Left hindlimb (tissue), 1 donor: ENCODE results near the gene VRK1.
"Not testable (repeated sequence)": the region's sequence is repeated elsewhere in the genome, so short reads cannot be mapped to it uniquely, and the experiment has no call there.

Experiments
- DNase-seq: peaks from one replicate; pipeline ENCODE4 v3.0.0-alpha.2; 2018

The VRK1 gene, protein sequence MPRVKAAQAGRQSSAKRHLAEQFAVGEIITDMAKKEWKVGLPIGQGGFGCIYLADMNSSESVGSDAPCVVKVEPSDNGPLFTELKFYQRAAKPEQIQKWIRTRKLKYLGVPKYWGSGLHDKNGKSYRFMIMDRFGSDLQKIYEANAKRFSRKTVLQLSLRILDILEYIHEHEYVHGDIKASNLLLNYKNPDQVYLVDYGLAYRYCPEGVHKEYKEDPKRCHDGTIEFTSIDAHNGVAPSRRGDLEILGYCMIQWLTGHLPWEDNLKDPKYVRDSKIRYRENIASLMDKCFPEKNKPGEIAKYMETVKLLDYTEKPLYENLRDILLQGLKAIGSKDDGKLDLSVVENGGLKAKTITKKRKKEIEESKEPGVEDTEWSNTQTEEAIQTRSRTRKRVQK

GRCh38 chr14:96796851-96797581 lies at the start of gene VRK1:
Gene VRK1, plus strand, starts transcription at chr14:96797382. Its CDS starts 36,090 bp downstream, at chr14:96833472.
- DNase-seq: peak; percentile 98

GRCh38 chr14:96747608-96748007 lies 49.6 kb upstream of the VRK1 start:
- no peak for DNase-seq

GRCh38 chr14:96748362-96748761 lies 48.8 kb upstream of the VRK1 start:
- no peak for DNase-seq

DNA sequence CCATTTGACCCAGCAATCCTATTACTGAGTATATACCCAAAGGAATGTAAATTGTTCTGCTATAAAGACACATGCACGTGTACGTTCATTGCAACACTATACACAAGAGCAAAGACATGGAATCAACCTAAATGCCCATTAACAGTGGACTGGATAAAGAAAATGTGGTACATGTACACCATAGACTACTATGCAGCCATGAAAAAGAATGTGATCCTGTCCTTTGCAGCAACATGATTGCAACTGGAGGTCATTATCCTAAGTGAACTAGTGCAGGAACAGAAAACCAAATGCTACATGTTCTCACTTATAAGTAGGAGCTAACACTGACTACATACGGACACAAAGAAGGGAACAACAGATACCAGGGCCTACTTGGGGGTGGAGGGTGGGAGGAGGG lies 45.7 kb upstream of the VRK1 start:
- DNase-seq: no peak

- DNase-seq: no peak
Measured at GRCh38 chr14:96752125-96752524, 45.1 kb upstream of the VRK1 start.

GRCh38 chr14:96752594-96752993 lies 44.6 kb upstream of the VRK1 start:
- DNase-seq: no peak

DNA sequence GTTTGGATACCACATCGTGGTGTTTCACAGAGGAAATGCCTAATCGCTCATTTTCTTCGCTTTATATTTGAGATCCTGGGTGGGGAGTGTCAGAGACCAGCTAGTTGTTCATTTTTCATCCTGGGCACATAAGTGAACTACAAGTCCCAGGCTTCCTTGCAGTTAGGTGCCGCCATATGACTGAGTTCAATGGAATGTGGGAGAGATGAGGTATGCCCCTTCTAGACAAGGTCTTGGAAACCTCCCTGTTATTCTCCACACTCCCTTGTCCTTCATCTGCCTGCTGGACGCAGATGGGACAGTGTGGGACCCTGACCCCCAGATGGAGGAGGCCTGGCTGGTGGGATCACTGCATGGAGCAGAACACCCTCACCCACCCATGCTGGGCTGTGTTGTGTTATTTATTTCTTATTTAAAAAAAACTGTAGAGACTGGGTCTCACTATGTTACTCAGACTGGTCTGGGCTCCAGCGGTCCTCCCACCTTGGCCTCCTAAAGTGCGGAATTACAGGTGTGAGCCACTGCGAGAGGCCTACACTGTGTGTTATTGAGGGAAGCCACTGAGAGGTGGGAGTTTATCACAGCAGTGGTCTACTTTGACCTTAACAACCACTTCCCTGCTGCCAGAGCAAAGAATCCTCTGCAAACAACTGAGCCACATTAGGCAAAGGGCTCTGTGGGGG lies 42.9 kb upstream of the VRK1 start:
- DNase-seq: no peak

- no peak for DNase-seq
Measured at GRCh38 chr14:96754845-96755184, 42.4 kb upstream of the VRK1 start.

DNA sequence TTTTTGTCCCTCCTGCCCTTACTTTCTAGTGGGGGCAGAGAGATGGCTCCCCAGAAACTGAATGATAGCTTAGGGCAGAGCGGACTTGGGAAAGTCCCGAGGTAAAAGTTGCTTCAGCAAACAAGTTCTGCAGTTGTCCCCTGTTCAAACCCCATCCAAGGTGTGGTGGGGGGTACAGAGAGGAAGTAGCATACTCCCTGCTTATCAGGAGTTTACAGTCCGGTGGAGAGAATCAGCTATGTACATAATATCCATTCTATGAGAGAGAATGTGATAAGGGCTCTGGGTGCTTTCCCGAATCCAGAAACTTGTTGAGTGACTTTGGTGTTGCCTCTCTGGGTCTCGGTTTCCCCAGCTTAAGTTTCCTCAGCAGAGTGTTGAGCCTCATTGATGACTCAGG lies 40.4 kb upstream of the VRK1 start:
- DNase-seq: no peak

DNA sequence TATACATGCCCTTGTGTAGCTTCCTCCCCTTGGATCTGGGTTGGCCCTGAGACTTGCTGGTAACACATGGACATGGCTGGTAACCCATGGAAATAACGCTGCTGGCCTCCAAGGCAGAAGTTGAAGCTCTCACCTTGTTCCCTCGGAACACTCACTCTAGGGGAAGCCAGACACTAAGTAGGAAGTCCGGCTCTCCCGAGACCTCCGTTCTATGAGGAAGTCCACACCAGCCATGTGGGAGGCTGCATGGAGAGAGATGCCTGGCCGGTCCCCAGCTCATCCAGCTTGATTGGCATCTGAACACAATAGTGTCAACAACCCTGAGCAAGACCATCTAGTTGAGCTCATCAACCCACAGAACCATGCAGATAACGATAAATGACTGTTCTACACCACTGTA lies 39.7 kb upstream of the VRK1 start:
- no peak for DNase-seq

GRCh38 chr14:96761066-96761465 lies 36.1 kb upstream of the VRK1 start:
- no peak for DNase-seq

- DNase-seq: no peak
Measured at GRCh38 chr14:96762650-96763049, 34.5 kb upstream of the VRK1 start.

- no peak for DNase-seq
Measured at GRCh38 chr14:96764012-96764411, 33.2 kb upstream of the VRK1 start.

- not testable (repeated sequence) for DNase-seq
Measured at GRCh38 chr14:96765205-96765604, 32.0 kb upstream of the VRK1 start.

- DNase-seq: no peak
Measured at GRCh38 chr14:96772929-96773328, 24.3 kb upstream of the VRK1 start.

- no peak for DNase-seq
Measured at GRCh38 chr14:96776791-96777190, 20.4 kb upstream of the VRK1 start.

DNA sequence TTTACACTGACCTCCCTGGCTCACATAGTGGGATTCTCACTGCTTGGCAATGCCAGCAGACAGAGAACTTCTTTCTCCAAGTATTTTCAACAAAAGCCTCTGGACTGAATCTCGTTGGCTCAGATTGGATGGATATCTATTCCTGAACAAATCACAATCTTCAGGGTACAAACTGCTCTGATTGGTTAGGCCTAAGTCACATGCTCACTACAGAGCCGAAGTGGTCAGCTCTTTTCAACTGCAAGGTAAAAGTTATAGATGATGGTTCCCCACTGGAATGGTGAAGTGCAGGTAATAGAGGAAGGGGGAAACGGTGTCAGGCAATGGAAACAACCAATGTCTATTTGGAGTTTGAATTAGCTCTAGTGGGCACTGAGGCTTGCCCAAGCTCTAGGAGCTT lies 16.7 kb upstream of the VRK1 start:
- DNase-seq: no peak

DNA sequence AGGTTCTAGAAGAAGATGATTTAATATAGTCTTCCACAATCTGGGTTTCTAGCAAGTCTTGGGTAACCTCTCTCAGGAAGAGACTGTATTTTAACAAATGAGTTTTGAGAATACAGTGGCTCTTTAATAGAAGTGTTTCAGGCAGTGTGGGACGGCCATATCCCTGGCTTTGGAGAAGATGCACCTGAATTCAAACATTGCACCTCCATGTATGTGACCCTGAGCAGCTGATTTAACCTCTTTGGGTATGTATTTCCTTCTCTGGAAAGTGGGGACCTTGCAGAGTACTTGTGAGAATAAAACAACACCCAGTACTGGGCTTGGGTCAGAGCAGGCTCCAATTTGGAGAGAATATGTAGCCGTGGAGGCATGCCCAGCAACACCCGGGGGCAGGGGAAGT lies 15.8 kb upstream of the VRK1 start:
- no peak for DNase-seq

DNA sequence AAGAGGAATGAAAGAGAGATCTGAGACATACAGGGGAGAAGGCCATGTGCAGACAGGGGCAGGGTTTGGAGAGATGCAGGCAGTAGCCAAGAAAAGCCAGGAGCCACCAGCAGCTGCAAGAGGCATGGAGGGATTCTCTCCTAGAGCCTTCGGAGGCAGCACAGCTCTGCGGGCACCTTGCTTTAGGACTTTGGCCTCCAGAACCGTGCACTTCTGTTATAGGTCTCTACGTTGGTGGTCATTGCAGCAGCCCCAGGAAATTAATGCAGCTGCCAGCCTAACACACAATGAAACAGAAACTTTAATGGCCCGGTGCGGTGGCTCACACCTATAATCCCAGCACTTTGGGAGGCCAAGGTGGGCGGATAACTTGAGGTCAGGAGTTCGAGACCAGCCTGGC lies 14.7 kb upstream of the VRK1 start:
- no peak for DNase-seq

DNA sequence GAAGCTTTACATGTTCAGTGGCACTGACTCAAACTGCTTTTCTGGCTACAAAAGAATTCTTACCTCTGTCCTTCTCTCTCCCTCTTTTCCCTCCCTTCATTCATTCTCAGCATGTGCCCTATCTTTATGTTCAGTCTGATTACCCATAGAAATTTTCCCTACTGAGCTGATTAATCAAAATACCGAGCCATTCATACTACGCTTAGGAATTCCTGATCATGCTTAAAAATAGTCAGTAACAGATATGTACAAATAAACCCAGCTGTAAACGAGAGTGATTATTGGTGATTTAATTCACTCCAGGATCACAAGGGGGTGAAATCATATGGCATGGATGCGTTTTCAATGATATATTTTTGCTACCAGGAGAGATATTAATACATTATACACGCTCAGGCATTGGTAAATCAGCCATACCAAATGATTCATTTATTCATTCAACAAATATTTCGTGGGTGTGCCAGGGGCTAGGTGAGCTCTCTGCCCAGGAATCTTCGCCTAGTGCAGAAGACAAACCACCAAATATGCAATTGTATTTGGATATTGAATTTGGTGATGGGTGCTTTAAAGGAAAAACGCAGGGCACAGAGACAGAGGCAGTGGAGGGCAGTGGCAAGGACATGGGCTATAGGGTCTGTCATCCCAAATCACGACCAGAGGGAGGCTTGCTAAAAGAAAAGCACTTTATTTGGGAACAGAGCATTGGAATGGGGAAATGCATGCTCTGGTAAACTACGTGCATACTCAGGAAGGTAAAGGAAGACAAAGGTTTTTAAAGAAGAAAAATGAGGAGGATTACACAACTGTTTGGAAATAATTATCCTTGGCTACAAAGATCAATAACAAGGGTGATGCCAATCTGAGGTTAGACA lies 13.9 kb upstream of the VRK1 start:
- no peak for DNase-seq

DNA sequence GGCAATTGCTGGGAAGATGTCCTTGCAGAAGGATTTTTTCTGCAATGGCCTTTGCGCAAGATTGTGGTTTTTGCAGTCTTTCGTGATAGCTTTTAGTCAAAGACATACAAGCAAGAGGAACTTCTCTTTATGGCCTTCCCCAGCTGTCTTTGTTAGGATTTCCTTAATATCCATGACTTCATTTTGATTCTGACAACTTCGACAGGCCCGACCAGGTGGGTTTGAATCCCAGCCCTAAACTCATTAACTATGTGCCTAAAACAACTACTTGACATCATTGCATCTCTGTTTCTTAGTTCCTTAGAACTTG lies 13.3 kb upstream of the VRK1 start:
- no peak for DNase-seq

DNA sequence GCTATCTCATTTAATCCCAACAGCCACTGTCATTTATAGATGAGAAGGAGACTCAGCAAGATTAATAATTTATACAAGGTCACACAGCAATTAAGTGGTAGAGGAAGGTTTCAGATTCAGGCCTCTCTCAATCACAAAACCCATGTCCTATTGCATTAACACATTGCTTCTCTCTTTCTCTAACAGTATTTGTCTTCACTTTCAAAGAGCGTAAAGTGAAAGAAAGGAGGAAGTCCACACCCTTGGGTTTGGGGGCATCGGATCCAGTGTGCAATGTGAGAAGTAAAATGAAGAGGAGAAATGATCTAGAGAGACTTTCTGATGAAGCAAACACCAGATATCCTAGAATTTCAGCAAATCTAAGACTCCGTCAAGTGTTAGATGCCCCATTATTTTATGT lies 7.0 kb upstream of the VRK1 start:
- DNase-seq: no peak

DNA sequence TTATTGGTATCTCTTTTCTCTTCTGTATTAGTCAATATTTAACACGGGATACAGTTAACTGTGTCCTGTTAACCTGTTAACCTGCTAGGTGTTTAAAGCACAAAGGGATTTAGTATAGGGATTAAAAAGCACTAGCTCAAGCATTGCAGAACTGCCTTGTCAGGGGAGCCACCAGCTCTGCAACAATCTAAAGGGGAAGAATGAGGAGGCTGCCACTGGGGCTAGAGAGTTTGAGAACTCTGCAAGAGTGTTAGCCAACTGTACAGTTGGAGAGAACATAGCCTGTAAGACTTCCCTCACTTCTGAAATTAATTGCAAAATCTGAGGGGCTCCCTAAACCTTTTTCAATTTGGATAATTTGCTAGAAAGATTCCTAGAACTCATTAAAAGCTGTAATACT lies 6.5 kb upstream of the VRK1 start:
- DNase-seq: no peak
